Measurements from ENCODE around the gene KIF4B. TPM values are rescaled to one million over a fixed set of nuclear protein-coding genes. Genes with fewer than 3 reads are reported as not detected.

Gene KIF4B
- total RNA-seq, 1 experiment from 2014 or later: 0.12 TPM

DNA sequence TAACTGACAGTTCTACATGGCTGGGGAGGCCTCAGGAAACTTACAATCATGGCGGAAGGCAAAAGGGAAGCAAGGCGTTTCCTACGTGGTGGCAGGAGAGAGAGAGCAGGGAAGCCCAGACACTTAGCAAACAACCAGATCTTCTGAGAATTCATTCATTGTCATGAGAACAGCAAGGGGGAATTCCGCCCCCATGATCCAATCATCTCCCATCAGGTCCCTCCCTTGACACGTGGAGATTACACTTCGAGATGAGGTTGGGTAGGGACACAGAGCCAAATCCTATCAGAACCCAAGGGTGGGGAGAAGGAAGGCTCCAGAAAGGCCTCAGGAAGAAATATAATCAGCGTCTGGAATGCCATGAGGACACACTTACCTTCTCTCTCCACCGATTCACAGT, 34.3 kb downstream of the KIF4B start:
- no TSS peak for BruUV-seq (replicated peaks)
- TF ChIP-seq EZH2 (IDR thresholded peaks at IDR 0.05) (no peak), ZNF274 (IDR thresholded peaks at IDR 0.05; ENCODE audit: low read depth, low read length) (no peak), ELF1 (IDR thresholded peaks at IDR 0.05; ENCODE audit: borderline replicate concordance, low read depth) (no peak), SP1 (IDR thresholded peaks at IDR 0.05; ENCODE audit: low read depth) (no peak), POLR2AphosphoS5 (IDR thresholded peaks at IDR 0.05; ENCODE audit: low read depth, low read length) (no peak), CBX3 (IDR thresholded peaks at IDR 0.05; ENCODE audit: low read depth) (no peak), YY1 (IDR thresholded peaks at IDR 0.05; ENCODE audit: extremely low read depth, insufficient replicate concordance, low read depth, low read length) (no peak), TCF7L2 (IDR thresholded peaks at IDR 0.05; ENCODE audit: borderline replicate concordance, extremely low read depth, insufficient read depth, insufficient read length) (no peak), FOSL1 (IDR thresholded peaks at IDR 0.05; ENCODE audit: low read depth) (no peak), JUND (IDR thresholded peaks at IDR 0.05) (no peak), ZFX (IDR thresholded peaks at IDR 0.05) (no peak), EGR1 (IDR thresholded peaks at IDR 0.05; ENCODE audit: low read depth) (no peak)
- TF ChIP-seq, protein P1, sequence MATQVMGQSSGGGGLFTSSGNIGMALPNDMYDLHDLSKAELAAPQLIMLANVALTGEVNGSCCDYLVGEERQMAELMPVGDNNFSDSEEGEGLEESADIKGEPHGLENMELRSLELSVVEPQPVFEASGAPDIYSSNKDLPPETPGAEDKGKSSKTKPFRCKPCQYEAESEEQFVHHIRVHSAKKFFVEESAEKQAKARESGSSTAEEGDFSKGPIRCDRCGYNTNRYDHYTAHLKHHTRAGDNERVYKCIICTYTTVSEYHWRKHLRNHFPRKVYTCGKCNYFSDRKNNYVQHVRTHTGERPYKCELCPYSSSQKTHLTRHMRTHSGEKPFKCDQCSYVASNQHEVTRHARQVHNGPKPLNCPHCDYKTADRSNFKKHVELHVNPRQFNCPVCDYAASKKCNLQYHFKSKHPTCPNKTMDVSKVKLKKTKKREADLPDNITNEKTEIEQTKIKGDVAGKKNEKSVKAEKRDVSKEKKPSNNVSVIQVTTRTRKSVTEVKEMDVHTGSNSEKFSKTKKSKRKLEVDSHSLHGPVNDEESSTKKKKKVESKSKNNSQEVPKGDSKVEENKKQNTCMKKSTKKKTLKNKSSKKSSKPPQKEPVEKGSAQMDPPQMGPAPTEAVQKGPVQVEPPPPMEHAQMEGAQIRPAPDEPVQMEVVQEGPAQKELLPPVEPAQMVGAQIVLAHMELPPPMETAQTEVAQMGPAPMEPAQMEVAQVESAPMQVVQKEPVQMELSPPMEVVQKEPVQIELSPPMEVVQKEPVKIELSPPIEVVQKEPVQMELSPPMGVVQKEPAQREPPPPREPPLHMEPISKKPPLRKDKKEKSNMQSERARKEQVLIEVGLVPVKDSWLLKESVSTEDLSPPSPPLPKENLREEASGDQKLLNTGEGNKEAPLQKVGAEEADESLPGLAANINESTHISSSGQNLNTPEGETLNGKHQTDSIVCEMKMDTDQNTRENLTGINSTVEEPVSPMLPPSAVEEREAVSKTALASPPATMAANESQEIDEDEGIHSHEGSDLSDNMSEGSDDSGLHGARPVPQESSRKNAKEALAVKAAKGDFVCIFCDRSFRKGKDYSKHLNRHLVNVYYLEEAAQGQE (IDR thresholded peaks at IDR 0.05; ENCODE audit: low read depth): no peak
- TF ChIP-seq, protein P2, sequence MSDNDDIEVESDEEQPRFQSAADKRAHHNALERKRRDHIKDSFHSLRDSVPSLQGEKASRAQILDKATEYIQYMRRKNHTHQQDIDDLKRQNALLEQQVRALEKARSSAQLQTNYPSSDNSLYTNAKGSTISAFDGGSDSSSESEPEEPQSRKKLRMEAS (IDR thresholded peaks at IDR 0.05): no peak
- TF ChIP-seq, protein P3, sequence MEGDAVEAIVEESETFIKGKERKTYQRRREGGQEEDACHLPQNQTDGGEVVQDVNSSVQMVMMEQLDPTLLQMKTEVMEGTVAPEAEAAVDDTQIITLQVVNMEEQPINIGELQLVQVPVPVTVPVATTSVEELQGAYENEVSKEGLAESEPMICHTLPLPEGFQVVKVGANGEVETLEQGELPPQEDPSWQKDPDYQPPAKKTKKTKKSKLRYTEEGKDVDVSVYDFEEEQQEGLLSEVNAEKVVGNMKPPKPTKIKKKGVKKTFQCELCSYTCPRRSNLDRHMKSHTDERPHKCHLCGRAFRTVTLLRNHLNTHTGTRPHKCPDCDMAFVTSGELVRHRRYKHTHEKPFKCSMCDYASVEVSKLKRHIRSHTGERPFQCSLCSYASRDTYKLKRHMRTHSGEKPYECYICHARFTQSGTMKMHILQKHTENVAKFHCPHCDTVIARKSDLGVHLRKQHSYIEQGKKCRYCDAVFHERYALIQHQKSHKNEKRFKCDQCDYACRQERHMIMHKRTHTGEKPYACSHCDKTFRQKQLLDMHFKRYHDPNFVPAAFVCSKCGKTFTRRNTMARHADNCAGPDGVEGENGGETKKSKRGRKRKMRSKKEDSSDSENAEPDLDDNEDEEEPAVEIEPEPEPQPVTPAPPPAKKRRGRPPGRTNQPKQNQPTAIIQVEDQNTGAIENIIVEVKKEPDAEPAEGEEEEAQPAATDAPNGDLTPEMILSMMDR (IDR thresholded peaks at IDR 0.05 in 2 of 3, conservative IDR thresholded peaks at IDR 0.05 in 1 of 3; ENCODE audit: borderline replicate concordance in 1 of 3, insufficient read depth in 1 of 3, low read depth in 2 of 3, low read length in 2 of 3): no peak
- DNase-seq (ENCODE audit: low read depth, low spot score): no peak

More for the DNA sequence above, 34.3 kb downstream of the KIF4B start:
- no peaks in the 10 kb centered on the region for H3K79me2 ChIP-seq (ENCODE audit: insufficient read depth, low read length)
- POLR2A ChIA-PET: no interaction called here
- H2AFZ ChIP-seq (ENCODE audit: low read depth, low read length, poor library complexity, severe bottlenecking): no peak overlapping the region
- intact Hi-C loops (cut with micrococcal nuclease): no loop called here
- no peaks in the 10 kb centered on the region for H4K20me1 ChIP-seq (ENCODE audit: insufficient read depth)
- H3K4me1 ChIP-seq (ENCODE audit: control insufficient read depth in 1 of 2, insufficient read depth in 2 of 2, low read length in 2 of 2): no peaks in the 10 kb centered on the region
- no peak overlapping the region for H3K9ac ChIP-seq (ENCODE audit: low read length)
- H3K27me3 ChIP-seq (ENCODE audit: insufficient read depth, low read length): peaks cover 12% of the 10 kb centered on the region
- CTCF ChIA-PET: no interaction called here
- RAD21 ChIA-PET (ENCODE audit: low non-redundant PET in 1 of 2, low total read pairs in 2 of 2, uncharacterized antibody in 2 of 2, unreplicated experiment in 2 of 2): no interaction called here
- H3K36me3 ChIP-seq (ENCODE audit: control insufficient read depth in 1 of 2, insufficient read depth in 2 of 2, low read length in 2 of 2): no peaks in the 10 kb centered on the region
- H3K27ac ChIP-seq (ENCODE audit: low read depth, low read length): no peak overlapping the region
- no peak for ATAC-seq
- H3K4me3 ChIP-seq (replicated peaks in 1 of 2; ENCODE audit: low read depth in 1 of 2, low read length in 2 of 2): no peak overlapping the region
- no peaks in the 10 kb centered on the region for H3K9me3 ChIP-seq (ENCODE audit: control insufficient read depth in 1 of 2, insufficient read depth in 1 of 2, low read depth in 1 of 2, low read length in 2 of 2)
- H3K9me2 ChIP-seq (ENCODE audit: insufficient read depth): no peaks in the 10 kb centered on the region
- no peak overlapping the region for H3K4me2 ChIP-seq (ENCODE audit: low read length)
